Measurements from ENCODE around the gene ELL2.

The ELL2 gene

DNA sequence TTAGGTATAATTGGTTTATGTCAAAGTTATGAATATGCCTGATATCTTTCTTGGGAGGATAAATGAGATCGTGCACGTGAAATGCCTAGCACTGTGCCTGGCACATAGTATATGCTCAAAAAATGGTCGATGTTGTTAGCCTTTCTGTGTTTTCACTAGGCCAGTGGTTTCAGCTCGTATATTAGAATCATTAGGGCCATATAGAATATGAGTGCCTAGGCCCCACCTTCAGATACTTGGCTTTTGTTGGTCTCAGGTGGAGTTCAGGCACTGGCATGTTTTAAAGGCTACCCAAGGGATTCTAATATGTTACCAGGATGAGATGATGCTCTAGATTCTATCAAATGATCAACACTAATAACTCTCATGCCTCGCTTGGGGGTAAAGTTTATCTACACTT lies 56.8 kb downstream of the ELL2 start:
- DNase-seq: no peak

DNA sequence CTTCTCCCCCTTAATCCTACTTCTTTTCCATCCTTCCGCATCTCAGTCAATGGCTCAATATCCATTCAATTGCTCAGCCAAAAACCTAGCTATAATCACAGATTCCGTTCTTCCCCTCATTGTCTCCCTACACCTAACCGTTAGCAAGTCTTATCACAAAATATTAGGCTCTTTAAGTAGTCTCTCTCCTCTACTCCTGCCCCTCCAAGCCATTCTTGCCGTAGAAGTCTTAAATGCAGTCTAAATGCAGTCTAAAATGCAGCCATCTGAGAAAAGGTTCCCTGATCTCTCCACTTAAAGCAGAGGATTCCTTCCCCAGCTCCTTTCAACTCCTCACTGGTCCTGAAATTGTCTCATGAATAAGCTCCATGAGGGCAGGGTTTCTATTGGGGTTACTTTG lies 57.8 kb downstream of the ELL2 start:
- no peak for DNase-seq

DNA sequence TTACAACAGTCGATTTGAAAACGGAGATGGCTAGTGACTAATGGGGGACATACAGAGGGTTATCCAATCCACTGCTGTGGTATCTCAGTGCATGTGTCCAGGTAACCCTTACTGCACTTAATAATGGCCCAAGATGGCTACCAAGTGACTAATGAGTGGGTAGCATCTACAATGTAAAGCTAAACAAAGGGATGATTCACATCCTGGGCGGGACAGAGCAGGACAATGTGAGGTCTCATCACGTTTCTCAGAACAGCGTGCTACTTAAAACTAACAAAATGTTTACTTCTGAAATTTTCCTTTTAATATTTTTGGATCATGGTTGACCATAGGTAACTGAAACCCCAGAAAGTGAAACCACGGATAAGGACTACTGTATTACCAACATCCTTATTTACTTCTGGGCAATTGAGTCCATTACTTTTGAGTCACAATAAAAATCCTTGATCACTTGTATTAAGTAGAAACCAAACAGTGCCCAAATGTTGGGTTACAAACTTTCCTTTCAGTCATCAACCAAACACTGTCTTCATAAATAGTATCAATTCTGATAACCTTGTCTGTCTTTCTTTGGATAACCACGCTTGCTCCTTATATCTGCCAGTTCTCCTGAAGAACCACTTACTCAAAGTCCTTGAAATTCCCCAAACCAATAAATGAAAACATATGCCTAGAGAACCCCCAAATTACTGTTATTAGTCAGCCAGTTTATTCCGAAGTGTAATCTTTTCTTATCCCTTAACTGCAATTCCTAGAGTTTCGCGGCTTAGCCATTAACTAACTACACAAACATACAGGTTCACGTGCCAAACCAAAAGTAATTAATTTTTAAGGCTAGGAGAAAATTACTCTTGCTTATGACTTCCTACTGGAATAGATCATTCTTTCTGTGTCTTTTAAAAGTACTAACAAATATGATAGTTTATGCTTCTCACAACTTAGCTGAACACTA lies 59.7 kb downstream of the ELL2 start:
- no peak for DNase-seq

DNA sequence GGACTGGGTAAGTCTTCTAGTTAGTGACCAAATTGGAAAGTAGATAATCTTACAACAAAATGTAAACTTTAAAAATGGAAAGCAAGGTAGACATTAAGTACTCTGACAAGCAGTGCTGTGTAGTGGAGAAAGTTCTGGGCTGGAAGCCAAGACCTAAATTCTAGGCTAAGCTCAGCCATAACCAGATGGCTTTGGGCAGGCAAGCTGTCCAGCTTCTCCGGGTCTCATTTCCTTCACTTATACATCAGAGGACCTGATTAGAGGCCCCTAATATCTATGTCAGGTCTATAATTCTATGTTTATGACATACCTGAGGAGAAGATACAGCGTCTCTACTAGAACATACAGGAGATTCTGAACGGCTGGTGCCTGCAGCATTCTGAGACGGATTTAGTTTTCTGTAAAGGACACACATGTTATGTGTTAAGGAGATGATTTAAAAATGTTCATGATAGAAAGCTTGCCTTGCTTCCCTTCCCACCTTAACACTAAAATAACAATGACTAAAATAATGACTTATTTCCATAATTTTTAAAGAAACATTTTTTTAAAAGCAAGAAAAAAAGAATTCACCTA lies 61.2 kb downstream of the ELL2 start:
- peak; percentile 6 for DNase-seq

DNA sequence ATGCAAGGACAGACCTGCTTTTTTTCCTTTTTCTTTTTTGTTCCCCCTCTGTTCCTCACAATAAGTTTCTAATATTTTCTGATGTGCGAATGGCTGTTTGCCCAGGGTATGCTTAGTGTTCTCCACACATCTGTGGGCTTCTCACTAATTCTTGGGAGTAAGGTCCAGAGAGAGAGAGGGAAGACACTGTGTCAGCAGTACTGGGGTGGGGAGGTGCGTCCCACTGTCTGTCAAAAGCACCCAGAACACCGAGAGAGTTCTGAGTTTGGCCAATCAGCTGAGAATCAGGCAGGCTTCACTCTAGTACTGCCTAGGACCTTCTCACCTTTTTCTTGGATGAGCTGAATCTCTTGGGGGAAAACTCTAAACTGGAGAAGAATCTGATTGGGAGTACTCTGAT lies 61.8 kb downstream of the ELL2 start:
- no peak for DNase-seq

DNA sequence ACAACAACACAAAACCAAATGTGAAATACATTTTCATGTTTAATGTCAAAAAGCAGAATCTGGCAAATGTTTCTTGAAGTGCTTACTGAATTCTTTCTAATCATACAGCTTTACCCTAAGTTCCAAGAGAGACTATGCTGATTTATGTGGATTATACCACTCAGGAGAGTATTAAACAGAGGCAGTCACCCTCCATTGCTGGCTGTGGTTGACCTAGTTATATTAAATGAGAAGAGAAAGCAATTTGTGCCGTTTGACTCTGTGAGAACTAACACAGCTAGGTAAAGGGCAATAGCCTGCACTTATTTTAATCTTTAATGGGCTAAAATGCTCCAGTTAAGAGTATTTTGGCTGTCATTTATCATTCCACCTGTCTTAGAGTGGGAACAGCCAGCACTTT lies 62.6 kb downstream of the ELL2 start:
- DNase-seq: no peak

DNA sequence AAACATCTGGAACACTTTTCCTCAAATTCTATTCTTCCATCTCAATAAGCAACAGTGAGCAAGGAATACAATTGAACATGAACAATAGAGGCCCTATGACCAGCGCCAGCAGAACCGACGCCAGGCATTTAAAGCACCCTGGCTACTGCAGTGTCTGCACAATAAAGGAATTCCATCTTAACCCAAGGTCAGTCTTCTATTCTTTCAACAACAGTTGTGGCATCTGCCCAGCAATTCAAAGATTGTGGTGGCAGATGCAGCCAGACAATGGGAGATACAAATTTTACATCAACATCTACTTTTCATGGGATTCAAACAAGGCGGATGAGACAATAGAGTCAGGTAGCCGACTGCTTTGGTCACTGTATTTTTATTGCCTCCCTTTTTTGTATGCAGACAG lies 65.9 kb downstream of the ELL2 start:
- DNase-seq: no peak

DNA sequence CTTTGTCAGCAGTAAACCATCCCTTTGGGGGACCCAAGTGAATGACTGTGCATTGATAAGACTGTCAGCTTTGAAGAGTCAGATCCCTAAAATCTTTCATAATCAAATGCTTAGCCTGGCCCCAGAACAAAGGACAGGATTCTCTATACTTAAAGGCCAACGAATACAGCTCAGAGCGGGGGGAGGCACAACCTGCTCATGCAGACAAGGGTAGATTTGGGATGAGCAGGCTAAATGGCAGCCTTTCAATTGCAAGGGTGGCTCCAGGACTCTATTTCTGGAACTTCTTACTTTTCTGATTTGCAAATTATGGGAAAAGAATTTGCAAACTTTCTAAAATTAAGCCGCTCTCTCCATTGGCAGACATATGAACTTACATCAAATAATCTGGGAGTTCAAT lies 66.4 kb downstream of the ELL2 start:
- DNase-seq: no peak

DNA sequence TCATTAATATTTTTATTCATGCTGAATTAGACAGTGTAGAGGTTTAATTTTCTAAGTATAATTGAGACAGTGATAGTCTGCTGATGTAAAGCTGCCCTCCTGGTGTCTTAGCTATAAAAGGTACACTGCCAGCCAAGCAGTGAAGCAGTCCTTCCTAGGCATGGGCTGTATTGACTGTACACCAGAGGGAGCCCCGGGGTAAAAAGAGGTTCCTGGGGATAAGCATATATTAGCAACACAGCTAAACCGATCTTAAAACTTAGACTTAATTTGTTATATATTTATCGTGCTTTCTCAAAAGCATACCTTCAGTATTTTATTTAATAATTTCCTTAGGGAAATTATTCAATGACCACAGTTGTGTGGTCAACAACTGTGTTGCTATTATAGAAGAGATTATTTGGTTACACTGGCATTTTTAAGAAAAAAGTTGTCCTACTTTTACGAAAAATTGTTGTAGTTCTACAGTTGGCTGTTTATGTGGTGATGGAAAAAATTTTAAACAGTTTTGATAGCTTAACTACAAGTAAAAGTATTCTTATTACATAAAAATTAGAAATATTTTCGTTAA lies 68.8 kb downstream of the ELL2 start:
- no peak for DNase-seq

DNA sequence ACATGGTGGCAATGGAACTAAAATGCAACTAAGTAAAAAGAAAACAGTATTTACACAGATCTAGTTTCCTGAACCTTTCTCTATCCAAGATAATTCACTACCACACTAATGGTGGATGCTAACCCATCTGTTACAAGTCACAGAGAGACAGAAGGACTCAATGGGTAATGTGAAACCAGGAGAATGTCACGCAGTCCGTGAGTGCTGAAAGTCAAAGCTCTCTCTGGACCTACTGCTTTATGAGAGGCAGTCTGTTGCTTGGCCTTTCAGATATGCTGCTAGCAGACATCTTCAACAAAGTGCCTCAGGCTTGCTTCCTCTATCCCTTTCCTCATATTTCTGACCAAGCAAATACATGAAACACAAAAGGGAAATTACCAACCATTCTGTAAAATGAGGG lies 70.2 kb downstream of the ELL2 start:
- DNase-seq: no peak

DNA sequence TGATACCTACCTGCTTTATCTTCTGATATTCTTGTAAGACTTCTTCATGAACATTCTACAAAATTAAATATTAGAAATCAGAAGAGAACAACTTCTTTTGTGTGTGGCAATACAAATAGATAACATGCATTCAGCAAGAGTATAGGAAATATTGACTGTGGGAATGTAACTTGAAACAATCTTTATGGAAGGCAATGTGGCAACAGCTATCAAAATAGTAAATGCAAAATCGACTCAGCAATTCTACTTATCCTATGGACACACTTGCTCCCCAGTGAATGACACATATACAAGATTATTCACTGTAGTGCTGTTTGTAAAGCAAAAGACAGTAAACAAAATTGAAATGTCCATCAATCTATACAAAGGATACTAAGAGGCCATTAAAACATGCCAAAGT lies 72.6 kb downstream of the ELL2 start:
- DNase-seq: no peak

DNA sequence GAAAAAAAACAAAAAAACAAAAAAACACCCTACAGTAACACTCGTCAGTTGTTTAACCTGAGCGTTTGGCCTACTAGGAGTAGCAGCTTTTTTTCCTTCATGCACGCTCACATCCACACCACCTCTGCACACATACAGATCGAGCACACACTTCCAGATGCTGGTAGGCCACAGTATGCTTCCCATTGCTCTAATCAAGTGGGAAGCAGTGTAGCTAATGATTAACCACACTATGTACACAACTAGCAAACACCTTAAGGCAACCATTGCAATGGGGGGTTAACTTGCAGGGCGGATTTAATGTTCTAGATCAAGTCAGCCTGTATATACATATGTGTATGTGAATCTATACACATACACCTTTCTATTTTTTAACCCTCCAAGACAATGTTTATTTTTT lies 73.7 kb downstream of the ELL2 start:
- DNase-seq: no peak

DNA sequence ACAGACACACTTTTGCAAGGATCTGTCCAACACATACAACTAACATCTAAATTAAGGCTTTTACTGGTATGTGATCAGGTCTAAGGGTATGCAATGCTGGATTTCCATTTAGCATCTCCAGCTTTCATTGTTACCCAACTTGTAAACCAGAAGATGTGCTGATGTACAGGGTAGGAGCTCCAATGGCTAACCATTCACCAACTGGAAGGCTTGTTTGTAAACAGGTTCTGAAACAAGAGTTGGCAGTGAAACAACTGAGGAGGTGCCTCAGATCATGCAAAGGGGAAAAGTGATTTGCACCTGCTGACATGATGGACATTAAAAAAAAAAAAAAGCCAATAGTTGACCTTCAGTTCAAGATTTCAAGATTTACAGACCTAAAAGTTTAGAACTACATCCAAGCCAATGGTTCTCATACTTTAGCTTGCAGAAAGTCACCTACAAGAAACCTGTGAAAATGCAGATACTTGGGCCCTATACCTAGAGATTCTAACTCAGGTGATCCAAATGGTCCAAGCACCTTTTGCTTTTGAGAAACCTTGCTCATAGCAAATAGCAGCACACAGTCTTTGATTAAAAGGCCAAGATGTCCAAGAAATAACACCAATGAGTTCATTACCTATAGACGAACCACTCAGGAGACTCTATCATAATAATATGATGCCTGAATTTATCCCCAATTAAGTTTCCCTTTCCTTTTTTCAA lies 75.2 kb downstream of the ELL2 start:
- no peak for DNase-seq

DNA sequence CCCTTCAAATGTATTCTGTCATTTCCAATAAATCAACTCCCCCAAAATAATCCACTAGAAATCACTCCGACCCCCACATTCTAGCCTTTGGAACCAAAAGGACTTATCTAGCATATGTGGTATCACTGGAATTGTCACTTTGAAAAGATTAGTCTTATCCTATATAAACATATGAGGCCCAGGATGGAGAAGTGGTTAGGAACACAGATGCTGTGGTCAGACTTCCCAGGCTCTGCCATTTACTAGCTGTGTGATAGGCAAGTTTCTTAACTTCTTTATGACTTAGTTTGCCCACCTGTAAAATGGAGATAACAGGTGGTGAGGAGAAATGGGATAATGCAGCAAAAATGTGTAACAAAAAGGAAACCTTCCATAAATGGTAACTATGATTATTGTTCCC lies 77.1 kb downstream of the ELL2 start:
- no peak for DNase-seq

DNA sequence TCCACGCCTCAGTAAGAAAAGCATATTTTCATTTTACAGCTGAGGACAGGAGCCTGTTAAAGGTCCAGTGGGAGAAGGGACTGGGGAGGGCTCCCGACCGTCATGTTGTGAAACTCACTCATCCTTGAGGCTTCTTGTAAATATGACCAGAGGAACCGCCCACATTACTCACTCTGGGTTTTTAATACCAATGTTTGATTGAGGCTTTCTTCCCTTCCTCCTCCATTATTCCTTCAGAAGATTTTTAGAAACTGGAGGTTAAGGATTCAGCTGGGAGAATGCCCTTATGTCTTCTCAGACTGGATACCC lies 77.7 kb downstream of the ELL2 start:
- no peak for DNase-seq

DNA sequence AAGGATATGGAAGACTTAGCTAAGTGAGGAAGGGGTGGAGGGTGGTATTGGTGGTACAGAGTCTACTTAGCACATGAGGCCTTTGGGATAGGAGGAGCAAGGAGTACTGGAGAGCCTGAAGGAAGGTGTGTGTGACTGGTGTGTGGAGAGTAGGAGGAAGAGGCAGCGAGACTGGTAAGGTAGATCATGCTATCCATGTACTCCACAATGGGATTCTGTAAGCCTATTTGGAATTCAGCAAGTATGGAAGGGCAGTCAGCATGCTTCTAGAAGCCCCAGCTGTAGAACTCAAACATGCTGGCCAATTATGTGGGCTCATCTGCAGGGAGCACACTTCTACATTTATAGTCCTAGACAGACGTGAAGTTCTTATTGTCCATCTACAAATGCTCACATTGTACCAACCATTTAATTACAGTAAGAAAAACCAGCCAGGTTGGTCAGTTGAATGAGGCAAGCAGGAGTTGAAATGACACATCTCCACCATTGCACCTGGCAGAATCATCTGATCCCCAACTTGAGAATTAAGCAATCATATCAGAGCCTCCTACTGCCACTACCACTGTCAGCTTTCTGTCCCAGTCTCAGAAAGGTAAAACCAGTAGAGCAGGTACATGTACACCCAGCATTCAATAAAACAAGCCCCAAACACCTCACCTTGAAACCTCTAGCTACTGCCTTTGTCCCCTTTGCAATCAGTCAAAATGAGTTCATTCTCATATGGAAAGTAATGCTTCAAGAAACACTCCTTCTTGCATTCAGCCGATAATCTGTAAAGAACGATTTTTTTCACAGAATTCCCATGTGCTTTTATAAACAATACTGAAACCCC lies 78.2 kb downstream of the ELL2 start:
- DNase-seq: no peak

DNA sequence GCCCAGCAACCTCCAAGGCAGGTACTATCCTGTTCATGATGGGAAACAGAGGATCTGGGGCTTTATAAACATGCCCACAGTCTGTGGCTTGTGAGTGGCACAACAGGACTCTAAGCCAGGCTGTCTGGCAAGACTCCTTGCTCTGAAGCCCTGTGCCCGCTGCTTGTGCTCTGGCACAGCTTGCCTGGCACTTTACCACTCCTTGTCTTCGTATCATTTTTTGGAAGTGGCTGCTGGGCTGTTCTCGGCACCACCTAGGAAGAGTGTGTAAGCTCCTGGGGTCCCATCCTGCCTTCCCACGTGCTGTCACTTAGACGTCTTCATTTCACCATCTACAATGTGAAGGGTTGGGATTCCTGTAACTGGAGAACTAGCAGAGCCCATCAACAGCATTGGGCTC lies 79.8 kb downstream of the ELL2 start:
- no peak for DNase-seq

DNA sequence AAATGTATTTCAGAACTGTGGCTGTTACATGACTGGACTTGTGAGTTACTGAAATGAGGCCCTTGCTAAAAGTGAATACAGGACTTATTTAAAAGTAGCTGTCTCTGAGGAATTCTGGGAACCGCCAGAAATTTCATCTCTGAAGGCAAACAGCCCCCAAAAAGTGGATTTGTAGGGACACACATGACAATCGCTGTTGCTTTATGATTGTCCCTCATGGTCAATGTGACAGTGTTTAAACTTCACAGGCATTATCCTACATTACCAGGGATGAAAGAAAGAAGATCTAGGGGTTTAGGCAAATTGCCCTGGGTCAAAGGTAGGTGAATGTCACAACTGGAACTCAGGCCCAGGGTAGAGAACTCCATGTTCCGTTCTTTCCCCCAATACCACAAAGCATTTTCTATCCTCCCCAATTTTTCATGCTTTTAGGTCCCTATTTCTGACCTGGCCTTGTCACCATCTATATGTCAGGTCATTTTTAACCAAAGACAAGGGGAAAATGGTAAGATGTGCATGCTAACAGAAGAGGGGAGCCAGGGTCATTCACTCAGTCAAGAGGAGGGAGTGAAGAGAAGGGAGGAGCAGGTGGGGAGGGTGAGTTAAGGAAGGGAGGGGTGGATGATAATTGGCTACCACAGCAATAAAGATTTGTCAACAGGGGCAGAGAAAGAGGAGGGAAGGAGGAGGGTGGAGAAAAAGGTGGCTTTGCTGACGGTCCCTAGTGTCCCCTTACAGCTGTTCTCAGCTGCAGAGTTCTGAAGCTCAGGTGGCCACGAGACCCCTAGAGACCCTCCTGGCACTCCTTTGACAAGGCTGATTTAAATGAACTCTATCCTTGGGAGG lies 81.3 kb downstream of the ELL2 start:
- DNase-seq: no peak

DNA sequence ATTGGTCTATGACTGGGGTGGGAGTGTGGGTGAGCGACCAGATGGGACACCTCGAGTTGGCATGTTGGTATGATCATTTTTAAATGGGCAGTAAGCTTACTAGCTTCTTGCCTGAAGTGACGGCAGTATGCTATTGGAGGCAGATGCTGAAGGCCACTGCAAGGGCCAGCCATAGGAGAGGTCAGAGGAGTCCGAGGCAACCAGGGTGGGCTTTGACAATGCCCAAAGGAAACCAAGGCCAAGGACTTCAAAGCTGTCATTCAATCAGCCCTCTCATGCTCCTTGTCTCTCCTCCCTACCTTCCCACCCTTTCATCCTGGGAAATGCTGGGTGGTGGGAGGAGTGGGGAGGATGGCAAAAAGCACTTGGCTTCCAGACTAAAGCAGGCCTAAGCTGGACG lies 82.0 kb downstream of the ELL2 start:
- DNase-seq: no peak

DNA sequence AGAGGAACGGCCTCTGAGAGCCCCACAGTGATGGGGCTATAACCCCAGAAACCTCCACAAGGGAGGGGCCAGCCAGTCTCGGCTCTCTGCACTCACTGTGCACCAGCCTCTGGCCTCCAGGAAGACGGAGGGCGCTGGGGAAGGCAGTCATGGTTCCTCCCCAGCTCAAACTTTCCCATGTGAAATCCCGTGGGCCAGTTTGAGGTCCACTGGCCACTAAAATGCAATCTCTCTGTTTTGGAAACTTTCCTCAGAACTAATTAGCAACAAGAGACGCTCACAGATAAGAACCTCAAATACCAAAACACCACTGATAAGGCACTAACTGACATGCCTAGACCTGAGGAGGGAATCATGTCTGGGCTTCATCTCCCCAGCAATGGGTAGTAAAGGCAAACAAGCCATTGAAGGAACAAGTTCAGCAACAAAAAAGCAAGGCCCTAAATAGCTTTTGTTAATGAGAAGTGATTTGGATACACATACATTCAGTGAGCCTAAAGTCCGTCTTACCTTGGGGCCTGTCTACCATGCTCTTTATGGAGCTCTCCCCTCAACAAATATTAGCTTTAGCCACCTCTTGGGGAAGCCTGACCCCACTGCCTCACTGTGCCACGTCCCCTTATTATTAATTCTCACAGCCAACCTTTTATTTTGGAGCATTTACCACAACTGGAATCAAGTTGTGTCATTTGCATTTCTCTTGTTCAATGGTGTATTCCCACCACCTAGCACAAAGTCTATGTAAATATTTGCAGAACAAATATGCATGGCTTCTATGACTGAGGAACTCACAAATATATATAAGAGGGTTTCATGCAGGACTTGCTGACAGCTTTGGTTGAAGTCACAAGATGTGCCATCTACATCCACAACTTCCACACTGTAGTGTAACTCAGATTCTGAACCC lies 83.0 kb downstream of the ELL2 start:
- DNase-seq: no peak

DNA sequence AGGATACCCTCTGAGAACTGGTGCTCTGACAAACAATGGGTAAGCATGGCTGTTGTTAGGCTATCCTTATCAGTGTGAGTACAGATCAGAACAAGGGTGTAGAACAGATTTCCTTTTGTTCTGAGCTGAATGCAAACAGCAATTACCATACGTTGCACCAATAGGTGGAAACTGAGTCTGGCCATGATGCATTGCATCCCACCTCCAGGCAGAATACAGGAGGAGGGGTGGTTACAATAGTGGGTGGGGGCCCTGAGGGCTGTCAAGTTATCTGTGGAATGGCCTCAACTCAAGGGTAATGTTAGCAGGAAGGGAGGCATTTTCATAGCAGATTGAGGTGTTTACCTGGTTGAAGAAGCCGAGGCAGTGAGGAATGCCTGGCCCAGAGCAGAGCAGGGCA lies 84.9 kb downstream of the ELL2 start:
- no peak for DNase-seq

Data from NCI-H2029 treated with DMSO at 0.1 percent for 48 hours (cell line).